Stimulated activated CD8-positive, alpha-beta memory T cell treated with anti-CD3 and anti-CD28 coated beads, Interleukin-2, amount 100 ng/mL, for 48 hours (primary cell): ENCODE data around the gene SLC6A11.

Experiments
- DNase-seq, 2 donors: peaks; one replicate each; pipeline ENCODE4 v3.0.0-alpha.2; 2020; ENCODE audit warnings: low read depth in 2 of 2

Gene SLC6A11

DNA sequence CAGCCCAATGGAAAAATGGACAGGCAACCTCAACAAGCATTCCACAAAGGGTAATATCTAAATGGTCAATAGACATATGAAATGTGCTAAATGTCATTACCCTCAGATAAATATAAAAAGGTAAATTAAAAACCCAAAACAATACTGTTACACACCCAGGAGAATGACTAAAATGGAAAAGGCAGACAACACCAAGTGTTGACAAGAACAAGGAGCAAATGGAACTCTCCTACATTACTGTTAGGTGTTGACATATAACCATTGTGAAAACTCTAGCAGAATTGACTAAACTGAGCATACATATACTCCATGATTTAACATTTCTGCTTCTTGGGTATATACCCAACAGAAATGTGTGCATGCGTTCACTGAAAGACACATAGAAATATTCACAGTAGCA is 25.3 kb upstream of the SLC6A11 start:
- DNase-seq, result no peak

DNA sequence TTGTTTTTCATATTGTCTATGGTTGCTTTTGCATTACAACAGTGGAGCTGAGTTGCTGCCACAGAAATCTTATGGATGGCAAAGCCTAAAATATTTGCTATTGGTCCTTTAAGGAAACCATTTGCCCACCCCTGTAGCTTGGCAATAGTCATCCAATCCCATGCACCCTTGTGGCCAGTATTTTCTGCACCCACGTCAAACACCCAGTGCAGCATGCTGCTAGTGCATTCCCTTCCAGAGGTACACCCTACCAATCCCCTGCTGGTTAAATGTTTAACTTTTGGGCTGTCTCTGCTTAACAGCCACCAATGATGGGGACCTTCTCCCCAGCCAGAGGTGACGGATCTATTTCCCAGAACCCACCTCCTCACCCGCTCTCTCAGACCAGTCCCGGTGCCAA is 23.8 kb upstream of the SLC6A11 start:
- DNase-seq, result no peak

DNA sequence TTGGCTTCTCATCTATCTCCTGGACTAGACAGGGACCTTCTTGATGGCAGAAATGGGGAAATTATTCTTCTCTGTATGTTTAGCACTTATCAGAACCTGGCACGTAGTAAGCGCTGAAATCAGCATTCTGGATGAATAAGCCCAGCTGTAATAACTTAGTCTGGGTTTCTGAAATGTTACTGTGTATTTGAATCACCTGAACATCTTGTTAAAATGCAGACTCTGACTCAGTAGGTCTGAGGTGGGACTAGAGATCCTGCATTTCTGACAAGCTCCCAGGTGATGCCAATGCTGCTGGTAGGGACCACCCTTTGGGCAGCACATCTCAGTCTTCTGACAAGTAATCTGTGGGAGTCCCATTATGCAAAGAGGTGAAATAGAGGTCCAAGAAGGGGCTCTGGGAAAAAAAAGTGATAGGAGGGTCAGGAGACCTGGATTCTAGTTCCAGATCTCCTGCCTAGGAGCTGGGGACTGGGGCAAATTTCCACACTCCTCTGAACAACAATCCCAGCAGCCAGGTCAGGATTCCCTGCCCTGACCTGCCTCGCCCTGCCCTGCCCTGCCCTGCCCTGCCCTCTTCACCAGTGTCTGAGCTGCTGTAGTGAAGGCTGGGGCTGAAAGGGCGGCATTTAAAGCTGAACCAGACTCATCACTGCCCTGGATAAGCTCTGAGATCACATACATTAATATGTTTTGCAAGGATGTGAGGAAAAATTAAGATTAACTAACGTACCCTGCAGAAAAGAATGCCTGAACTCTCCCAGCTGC is 17.2 kb upstream of the SLC6A11 start:
- no peak for DNase-seq

DNA sequence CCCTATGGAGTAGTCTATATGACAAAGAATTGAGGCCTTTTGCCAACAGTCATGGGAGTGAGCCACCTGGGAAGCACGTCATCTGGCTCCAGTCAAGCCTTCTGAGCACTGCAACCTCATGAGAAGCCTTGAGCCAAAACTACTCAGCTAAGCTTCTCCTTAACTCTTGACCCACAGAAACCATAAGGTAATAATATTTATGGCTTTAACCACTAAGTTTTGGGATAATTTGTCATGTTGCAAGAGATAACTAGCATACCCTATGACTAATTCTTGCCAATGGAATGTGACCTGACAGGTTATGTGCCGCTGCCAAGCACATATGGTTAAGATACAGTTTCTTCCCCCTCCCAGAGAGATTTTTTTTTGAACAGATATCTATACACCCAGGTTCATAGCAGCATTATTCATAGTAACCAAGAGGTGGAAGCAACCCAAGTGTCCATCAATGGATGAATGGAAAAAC is 11.8 kb upstream of the SLC6A11 start:
- no peak for DNase-seq

DNA sequence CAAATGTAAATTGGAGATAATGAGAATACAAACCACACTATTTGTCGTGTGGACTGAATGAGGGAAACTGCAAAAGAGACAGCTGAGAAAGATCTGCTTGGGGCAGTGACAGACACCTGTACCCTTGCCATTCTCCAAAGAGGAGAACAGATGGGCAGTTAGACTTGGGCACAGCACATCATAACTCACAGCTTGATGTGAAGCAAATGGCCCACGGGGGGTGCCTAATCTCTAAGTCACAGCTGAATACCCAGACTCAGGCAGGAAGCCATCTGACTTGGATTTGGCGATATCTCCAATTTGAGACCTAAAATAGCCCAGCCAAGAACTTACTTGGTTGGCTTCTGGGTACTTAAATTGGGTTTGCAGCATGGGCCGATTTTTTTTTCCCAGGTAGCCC is 10.0 kb upstream of the SLC6A11 start:
- DNase-seq, result no peak

DNA sequence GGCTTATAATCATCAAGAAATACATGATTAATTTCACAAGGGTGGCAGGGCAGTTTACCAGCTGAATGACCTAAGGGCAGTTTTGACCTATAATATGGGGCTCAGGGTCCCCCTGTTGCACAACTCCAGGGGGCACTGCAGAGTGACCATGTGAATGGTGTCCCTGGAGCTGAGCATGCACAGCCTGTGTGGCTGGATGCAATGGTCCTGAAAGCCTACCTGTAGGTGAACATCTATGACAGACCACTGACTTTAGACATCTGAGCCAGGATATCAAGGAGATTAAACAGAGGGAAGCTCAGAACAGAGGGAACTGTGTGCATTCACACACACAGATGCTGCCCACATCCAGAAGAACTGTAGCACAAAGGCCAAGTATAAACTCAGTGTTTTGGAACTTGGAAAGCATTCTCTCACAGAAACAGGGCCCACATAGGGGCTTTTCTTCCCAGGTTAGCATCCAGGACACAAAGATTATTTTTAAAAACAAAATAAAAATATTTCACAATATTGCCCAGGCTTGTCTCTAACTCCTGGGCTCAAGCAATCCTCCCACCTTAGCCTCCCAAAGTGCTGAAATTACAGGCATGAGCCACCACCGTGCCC is 7.8 kb upstream of the SLC6A11 start:
- DNase-seq, result no peak

DNA sequence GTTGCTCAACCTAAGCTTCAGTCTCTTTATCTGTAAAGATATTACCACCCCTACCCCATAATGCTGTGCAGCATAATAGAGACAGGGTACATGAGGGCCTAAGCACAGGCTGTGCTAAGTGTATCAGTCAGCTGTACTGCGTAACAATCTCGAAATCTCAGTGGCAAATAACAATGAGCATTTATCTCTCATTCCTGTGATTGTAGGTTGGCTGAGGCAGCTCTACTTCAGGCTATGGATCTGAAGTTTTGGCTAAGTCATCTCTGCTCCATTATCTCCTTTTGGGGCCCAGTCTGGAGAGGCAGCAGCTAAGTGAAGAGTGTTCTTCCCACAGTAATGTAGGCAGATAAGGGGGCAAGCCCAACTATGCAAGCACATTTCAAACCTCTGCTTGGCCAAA is 7.1 kb upstream of the SLC6A11 start:
- DNase-seq, result no peak

DNA sequence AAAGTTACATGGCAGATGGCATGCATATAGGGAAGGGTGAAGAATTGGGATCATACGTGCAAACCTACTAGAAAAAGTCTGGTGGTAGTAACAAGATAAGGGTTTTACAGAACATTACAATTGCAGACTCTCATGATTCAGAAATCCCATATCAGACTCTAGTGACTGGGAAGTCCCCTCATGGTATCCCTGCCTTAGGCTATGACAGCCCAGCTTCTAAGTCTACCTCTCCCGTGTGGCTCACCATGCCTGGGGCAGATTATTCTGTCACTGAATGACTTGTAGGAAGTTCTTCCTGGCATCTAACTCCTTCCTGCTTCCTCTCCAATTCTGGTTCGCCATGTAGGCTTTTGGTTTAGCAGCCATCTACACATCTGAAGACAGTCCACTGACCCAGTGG is 5.7 kb upstream of the SLC6A11 start:
- DNase-seq, result no peak

DNA sequence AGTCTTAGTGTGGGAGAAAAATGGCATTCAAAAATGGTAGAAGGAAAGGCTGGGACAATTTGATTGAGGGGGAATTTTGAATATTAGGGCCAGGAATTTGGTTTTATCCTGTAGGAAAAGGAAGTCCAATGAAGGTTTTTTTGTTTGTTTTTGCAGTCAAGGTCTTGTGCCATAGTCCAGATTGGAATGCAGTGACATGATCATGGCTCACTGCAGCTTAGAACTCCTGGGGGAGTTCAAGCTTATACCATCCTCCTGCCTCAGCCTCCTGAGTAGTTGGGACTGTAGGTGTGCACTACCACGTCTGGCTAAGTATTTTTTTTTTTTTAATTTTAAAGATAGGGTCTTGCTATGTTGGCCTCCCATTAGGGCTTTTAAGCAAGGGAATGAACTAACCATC is 2.6 kb upstream of the SLC6A11 start:
- no peak for DNase-seq

DNA sequence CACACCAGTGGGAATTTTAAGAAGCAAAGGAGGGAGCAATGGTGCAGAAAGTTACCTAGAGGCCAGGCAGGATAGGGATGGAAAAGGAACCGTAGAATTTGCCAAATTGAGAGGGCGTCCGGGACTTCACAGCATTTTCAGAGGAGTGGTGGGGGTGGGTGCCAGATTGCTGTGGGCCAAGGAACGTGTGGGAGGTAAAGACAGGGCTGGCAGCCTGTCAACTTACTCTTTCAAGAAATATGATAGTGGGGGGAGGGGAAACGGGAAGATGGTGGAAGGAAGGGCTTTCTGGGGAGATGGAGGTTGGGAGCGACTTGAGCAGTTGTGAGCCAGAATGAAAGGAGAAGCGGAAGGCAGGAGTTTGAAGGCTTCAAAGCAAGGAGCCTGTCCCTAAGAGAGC is 1.4 kb upstream of the SLC6A11 start:
- DNase-seq, result no peak

DNA sequence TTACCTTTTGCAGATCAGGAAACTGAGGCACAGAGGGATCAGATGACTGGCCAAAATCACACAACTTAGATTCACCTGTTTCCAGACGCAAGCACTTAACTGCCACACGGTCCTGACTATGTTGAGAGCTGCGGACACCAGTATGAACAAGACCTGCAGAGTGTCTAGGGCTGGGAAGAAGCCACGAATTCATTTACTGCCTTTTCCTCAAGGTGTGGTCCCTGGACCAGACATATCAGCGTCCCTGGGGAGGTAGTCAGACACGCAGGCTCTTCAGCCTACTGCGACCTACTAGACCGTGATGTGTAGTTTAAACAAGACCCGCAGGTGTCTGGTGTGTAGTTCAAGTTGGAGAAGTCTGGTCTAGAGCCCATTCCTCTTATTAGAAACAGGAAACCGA is 541 bp upstream of the SLC6A11 start:
- no peak for DNase-seq

DNA sequence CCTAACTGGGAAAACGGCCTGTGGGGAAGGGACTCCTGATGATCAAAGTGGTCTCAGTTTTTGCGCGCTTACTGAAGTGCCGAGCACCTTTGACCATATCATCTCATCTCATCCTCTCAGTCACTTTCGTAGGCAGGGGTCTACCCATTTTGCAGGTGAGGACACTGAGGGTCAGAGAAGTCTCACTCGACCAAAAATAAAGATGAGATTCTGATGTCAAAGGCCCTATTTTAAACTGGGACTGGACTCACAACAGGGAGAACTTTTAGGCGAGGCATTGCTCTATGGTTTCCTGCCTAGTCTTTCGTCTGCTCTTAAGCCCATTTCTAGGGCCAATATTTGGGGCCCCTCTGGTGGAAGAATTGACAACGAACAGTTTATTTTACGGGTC is 830 bp downstream of the SLC6A11 start:
- no peak for DNase-seq

DNA sequence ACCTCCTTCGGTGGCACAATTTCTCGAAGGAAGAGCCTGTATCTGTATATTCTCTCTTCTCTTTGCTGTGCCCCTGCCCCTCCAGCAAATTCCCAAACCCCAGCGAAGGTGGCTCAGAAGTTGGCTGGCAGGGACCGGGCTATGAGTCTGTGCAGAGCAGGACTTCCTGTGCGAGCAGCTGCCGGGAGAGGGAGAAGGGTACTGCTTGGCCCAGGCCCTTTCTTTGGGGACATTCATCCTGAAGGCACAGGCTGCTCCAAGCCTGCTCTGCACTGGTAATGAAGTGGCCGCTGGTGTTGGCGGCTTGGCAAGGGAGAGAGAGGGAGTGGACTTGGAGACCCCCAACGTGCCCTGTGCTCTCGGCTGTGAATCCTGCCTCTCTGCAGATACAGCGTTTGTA is 1.5 kb downstream of the SLC6A11 start:
- no peak for DNase-seq

DNA sequence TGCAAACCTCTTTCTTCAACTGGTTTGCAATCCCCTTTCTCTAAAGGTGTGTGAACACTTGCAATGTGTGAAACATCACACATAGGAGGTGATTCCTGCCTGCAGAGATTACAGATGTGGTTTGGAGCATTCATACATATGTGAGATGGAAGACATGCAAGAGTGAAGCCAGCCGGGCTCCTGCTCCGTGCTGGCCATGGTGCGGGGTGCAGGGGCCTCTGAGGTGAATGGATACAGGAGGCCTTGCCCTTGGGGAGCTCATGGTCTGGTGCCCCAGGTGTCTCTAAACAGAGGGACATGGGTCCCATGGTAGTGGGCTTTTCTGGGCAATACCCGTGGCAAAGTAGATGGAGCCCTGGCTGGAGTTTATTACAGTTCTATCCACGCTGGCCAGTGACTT is 6.0 kb downstream of the SLC6A11 start:
- no peak for DNase-seq

DNA sequence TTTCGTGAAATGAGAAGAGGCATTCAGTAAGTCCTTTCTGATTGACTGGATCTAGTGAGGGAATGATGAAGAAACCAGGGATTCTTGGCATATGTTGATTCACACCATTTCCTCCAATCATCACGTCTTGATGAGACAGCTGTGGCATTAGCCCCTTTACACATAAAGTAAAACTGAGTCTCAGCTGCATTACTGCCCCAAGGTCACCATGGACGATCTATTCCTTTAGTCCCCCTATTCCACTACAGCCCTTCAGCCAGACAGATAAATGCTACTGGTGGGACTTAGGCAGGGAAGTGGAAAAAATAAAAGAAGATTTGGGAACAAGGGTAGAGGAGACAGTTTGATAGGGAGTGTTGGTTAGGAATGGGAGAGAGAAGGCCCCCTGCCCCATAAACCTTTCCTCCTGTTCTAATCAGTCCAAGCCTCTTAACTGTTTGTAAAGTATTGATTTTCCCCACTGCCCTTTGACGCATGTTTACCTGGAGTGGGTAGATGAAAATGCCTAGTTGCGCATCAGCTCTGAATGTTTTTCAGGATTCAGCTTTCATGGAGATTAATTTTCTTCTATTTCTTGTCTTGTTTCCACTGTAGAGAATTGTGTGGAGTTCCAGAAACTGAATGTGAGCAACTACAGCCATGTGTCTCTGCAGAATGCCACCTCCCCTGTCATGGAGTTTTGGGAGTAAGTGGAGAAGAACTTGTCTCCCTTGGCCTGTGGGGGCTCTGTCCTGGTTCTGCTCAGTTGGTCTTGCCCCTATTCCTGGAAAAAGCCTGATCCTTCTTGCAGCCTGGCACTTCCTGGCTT is 6.9 kb downstream of the SLC6A11 start:
- no peak for DNase-seq

DNA sequence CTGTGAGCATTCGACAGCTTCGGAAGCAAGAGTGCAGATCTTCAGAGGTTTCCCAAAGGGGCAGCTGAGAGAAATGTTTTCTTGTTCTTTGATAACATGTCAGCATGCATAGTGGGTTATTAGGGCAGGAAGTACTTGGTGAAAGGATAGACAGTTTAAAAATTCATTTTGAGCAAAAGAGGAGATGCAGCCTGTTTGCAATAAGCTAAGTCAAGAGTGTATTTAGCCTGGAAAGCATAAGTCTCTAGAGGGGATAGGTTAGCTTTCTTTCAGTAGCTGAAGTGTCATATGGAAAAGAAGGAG is 7.4 kb downstream of the SLC6A11 start:
- no peak for DNase-seq

DNA sequence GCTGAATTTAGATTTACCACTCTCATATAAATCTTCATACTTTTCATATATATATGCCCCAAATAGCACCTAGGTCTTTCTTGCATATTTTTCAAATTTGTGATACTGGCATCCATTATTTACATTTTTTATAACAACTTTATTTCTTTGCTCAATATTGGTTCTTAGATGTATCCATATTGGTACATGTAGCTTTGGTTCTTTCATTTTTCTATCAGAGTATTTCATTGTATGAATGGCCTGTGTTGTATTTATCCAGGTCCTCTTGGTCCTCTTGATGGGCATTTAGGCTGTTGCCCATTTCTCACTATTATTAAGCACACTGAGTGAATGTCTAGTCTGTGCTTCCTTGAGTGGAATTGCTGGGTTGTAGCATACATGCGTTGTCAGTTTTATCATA is 8.4 kb downstream of the SLC6A11 start:
- no peak for DNase-seq

DNA sequence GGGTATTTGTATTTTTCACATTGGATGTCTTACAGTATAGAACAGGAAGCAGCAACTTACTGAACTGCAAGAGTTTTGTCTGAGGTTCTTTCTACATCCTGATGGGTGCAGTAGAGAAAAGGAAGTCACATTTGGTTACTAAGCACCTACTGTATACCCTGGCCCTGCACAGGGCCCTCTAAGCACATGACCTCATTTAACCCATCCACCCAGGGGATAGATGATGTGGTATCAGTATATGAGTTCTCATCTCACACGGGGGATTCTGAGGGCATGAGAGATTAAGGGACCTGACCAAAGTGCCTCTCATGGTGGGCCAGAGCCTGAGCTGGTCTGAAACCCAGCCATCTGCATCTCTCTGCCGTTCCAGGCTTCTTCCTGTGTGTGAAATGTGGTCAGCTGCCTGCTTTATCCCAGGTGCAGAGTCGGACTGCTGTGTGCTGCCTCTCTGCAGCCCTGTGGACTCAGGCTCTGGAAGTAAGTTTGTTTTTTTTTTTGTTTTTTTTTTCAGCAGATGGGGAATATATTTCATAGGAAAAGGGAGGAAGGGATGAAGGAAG is 17.9 kb downstream of the SLC6A11 start:
- no peak for DNase-seq

DNA sequence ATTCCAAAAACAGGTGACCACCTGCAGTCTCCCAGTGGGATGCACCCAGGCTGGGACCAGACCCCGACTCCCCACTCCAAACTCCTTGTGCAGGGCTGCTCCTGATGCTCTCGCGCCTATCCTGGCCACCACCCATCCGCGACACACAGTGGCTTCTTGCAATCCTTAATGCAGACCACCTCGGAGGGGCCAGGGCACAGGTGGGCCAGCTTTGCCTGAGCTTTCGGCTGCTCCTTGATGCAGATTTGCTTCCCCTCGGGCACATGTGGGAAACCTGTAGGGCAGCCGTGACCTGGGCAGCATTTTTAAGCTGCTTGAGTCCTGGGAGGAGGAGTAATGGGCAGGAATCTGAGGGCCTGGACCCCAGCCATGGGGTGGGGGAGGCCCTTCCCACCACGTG is 18.9 kb downstream of the SLC6A11 start:
- no peak for DNase-seq

DNA sequence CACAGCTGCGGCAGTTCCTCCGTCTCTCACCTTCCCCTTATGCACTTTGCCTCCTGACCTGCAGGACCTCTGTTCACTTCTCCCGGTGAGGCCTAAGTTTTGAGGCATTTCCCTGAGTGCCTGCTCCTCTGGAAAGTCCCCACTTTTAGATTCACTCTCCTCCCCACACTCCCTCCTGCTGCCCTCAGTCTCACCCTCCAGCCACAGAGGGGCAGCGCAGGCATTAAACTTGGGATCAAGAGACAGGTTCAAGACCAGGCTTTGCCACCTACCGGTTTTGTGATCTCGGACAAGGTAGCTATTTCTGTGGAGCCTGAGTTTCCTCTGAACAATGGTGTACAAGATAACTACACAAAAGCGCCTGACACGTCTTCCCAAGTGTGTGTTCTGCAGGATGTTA is 19.4 kb downstream of the SLC6A11 start:
- no peak for DNase-seq

DNA sequence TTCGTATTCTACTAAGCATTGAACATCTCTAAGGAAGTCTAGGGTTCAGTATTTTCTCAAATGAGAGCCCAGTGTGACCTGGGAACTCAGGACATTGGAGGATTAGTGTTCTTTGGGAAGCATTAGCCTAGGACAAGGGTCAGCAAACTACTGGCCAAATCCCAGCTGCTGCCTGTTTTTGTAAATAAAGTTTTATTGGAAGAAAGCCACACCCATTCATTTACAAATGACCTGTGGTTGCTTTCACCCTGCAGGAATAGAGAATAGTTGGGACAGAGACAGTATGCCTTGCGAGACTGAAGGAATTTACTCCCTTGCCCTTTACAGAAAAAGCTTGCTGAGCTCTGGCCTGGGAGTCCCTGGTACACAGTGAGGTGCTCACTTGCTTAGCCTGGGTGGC is 20.6 kb downstream of the SLC6A11 start:
- no peak for DNase-seq

DNA sequence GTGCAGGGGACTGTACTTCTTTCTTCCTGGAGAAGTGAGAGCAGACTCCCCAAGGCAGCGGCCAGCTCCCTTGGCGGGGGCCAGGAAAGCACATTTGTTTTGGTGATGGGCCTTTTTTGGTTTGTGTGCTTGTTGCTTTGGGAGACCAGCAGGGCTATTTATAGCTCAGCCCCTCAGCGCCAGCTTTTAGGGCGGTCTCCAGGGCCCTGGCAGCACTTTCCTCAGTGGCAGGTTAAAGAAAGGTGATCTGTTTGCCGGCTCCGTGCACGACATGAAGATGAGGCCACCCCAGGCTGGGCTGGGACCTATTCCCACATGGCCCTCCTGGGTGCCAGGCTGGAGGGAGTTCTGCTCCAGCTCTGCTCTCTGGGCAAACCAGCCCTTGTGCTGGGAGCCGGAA is 21.8 kb downstream of the SLC6A11 start:
- DNase-seq, result no peak

DNA sequence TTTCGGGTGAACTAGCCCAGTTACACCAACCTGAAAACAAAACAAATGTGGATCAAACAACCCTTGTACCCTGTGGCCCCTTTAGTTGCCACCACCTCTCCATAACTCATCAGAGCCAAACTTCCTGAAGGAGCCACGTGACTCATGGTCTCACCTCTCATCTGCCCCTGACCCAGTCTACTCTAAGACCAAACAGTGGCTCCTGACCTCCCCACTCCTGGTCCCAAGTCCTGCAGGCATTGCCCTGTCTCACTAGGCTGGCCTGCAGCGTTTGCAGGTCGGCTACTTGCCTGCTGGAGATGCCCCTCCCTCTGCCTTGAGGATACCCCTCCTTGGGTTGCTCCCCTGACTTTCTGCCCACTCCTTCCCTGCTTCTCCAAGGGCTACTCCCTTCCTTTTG is 23.1 kb downstream of the SLC6A11 start:
- no peak for DNase-seq
